Breast epithelium (tissue), 3 donors: ENCODE measurements around the gene PLA2G2F.

Experiments
- CTCF ChIP-seq, 3 donors: fragments of 450-650 bp; IDR thresholded peaks; one replicate each; pipeline ENCODE4 v1.5.1; 2016 to 2017; ENCODE audit warnings: antibody characterized with exemption in 3 of 3, mild to moderate bottlenecking in 3 of 3, moderate library complexity in 3 of 3
- POLR2AphosphoS5 ChIP-seq, 3 donors: sonication (generic); formaldehyde crosslinking; IDR thresholded peaks; one replicate each; pipeline ENCODE4 v1.6.1; 2017; ENCODE audit warnings: antibody characterized with exemption in 3 of 3

- TF ChIP-seq CTCF (IDR thresholded peaks at IDR 0.05): no peak
- TF ChIP-seq POLR2AphosphoS5 (IDR thresholded peaks at IDR 0.05): no peak
Observed at GRCh38 chr1:20090641-20091040, 48.5 kb upstream of the PLA2G2F start.
